ENCODE measurements around the gene APMAP.

The APMAP gene

DNA sequence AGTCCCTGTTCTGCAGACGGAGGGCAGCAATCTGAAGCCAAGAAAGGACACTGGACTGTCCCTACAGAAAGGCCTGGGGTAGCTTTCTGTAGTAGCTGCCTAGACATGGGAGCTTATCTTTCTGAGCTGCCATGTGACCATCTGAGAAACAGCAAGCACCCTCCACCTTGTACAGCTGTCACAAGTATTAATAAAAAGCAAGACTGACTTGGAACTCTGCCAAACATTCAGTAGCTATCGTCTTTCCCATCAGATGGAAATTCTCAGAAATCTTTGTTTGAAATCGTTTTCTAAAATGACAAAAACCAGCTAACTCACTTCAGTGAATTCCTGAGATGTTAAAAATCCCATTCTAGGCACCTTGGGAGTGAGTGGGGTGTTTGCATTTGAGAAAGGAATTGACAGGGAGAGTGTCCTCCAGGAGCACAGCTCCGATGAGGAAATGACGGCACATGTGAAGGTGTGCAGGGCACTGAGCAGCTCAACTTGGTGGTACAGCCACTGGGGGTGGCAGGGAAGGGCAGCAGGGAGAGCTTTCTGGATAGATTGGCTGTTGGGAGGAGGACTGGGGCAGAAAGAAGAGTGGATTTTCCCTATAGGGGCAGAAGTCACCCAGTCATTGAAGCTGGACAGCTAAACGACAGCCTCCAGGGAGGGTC lies 40.8 kb upstream of the APMAP start:
- TF ChIP-seq TAF1 (IDR thresholded peaks at IDR 0.05; ENCODE audit: borderline replicate concordance, insufficient read depth, low read length) (no peak), SIN3A (IDR thresholded peaks at IDR 0.05; ENCODE audit: borderline replicate concordance, insufficient read depth, low read length) (no peak), FOXP2 (optimal IDR thresholded peaks at IDR 0.05; ENCODE audit: borderline replicate concordance, extremely low read depth, extremely low read length, insufficient read depth) (no peak)
- TF ChIP-seq, protein P1, sequence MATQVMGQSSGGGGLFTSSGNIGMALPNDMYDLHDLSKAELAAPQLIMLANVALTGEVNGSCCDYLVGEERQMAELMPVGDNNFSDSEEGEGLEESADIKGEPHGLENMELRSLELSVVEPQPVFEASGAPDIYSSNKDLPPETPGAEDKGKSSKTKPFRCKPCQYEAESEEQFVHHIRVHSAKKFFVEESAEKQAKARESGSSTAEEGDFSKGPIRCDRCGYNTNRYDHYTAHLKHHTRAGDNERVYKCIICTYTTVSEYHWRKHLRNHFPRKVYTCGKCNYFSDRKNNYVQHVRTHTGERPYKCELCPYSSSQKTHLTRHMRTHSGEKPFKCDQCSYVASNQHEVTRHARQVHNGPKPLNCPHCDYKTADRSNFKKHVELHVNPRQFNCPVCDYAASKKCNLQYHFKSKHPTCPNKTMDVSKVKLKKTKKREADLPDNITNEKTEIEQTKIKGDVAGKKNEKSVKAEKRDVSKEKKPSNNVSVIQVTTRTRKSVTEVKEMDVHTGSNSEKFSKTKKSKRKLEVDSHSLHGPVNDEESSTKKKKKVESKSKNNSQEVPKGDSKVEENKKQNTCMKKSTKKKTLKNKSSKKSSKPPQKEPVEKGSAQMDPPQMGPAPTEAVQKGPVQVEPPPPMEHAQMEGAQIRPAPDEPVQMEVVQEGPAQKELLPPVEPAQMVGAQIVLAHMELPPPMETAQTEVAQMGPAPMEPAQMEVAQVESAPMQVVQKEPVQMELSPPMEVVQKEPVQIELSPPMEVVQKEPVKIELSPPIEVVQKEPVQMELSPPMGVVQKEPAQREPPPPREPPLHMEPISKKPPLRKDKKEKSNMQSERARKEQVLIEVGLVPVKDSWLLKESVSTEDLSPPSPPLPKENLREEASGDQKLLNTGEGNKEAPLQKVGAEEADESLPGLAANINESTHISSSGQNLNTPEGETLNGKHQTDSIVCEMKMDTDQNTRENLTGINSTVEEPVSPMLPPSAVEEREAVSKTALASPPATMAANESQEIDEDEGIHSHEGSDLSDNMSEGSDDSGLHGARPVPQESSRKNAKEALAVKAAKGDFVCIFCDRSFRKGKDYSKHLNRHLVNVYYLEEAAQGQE (IDR thresholded peaks at IDR 0.05; ENCODE audit: insufficient read depth in 1 of 2, low read depth in 2 of 2, low read length in 2 of 2) = no peak

DNA sequence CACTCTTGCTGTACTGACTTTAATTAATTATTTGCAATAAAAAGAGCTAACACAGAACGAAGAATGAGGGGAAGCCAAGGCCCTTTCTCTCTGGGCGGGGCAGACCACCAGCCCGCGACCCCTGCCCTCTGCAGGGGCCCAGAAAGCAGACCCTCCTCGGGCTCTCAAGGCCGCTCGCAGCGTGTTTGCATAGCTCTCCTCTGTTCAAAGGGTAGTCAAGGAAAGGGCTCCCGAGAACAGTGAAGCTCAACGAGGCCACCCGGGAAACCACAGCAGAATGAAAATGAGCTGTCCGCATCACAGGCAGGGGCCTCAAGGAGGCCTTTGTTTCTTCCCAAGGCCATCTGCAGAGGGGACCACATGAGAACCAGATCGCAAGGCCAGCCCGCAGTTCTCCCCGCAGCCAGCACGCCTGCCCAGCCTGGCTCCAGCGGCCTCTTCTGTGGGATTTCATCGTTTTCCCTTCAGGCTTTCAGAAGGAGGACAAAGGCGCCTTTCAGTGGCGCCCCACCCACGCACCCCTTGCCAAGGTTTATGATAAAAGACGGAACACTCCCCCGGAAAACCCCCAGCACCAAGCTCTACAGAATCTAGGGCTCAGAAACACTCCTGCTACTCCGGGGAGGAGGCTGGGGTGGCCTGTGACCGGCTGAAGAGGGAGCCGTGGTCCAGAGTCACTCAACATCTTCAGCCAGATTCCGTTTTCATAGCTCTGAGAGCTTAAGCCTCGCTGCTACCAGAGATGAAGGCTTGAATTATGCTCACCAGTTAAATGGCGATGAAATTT lies 40.1 kb upstream of the APMAP start:
- no peak for TF ChIP-seq POLR2AphosphoS5 (IDR thresholded peaks at IDR 0.05; ENCODE audit: low read depth, low read length)
- TF ChIP-seq, protein P1 (IDR thresholded peaks at IDR 0.05; ENCODE audit: insufficient read depth in 1 of 2, low read depth in 2 of 2, low read length in 2 of 2) = no peak
- no peak for TF ChIP-seq TAF1 (IDR thresholded peaks at IDR 0.05; ENCODE audit: borderline replicate concordance, insufficient read depth, low read length)
- TF ChIP-seq SIN3A (IDR thresholded peaks at IDR 0.05; ENCODE audit: borderline replicate concordance, insufficient read depth, low read length) = no peak
- no peak for TF ChIP-seq FOXP2 (optimal IDR thresholded peaks at IDR 0.05; ENCODE audit: borderline replicate concordance, extremely low read depth, extremely low read length, insufficient read depth)

DNA sequence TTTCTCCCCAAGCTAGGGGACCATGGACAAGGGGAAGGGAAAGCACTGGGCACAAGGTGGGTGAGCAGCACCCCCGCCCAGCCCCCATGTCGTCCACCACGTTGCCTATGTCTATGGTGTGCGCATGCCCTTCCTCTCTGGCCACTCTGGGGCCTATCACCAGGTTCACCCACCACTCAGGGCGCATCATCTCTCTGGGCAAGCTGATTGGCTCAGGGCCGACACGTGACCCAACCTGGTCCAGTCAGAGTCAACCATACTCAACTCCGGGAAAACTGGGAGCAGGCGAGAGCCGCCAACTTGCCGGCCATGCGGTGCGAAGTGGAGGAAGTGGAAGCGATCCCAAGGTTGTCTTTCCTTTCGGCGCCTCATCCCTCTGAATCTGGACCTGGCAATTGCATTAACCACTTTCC lies 39.5 kb upstream of the APMAP start:
- no peak for TF ChIP-seq SIN3A (IDR thresholded peaks at IDR 0.05; ENCODE audit: borderline replicate concordance, insufficient read depth, low read length)

DNA sequence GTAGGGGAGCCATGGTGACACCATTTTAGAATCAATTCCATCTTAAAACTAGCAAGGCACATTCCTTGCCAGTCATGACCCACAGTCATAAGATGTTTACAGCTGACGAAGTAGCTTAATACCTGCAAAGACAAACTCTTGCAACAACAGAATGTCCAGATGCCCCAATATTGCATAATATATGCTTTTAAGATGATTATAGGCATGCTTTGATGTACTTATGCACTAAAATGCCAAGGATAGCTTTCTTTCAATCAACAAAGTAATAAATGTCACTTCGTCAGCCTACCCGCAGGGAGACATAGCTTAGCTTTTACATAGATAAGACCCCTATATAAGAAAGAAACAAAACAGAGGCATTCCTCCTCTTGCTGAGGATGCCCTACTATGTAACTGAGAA lies 38.7 kb upstream of the APMAP start:
- no peak for TF ChIP-seq SIN3A (IDR thresholded peaks at IDR 0.05; ENCODE audit: borderline replicate concordance, insufficient read depth, low read length)
- TF ChIP-seq POLR2AphosphoS5 (IDR thresholded peaks at IDR 0.05; ENCODE audit: low read depth, low read length) = no peak
- no peak for TF ChIP-seq TAF1 (IDR thresholded peaks at IDR 0.05; ENCODE audit: borderline replicate concordance, insufficient read depth, low read length)
- no peak for TF ChIP-seq FOXP2 (optimal IDR thresholded peaks at IDR 0.05; ENCODE audit: borderline replicate concordance, extremely low read depth, extremely low read length, insufficient read depth)
- TF ChIP-seq, protein P1 (IDR thresholded peaks at IDR 0.05; ENCODE audit: insufficient read depth in 1 of 2, low read depth in 2 of 2, low read length in 2 of 2) = no peak

DNA sequence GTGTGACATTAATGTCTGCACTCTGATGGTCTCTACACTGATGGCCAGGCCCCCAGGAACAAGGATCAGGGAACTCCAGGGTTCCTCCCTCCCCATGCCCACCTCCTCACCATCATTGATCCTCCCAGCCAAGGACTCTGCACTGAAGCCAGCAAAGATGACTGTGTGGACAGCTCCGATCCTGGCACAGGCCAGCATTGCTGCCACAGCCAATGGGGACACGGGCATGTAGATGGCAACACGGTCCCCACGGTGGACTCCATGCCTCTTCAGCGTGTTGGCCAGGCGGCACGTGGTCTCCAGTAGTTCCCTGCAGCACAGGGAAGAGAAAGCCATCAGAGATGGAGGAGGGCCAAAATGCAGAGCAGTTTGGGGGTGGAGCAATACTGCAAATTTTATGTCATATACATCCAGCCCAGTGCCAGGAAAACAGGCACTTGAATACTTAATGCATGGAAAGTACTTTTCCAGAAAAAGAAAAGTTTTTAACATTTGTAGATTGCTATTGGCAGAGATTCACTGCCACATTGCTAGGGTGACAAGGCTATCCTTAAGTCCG lies 38.2 kb upstream of the APMAP start:
- TF ChIP-seq, protein P1 (IDR thresholded peaks at IDR 0.05; ENCODE audit: insufficient read depth in 1 of 2, low read depth in 2 of 2, low read length in 2 of 2) = no peak
- TF ChIP-seq TAF1 (IDR thresholded peaks at IDR 0.05; ENCODE audit: borderline replicate concordance, insufficient read depth, low read length) = no peak
- TF ChIP-seq SIN3A (IDR thresholded peaks at IDR 0.05; ENCODE audit: borderline replicate concordance, insufficient read depth, low read length) = no peak
- no peak for TF ChIP-seq POLR2AphosphoS5 (IDR thresholded peaks at IDR 0.05; ENCODE audit: low read depth, low read length)
- TF ChIP-seq FOXP2 (optimal IDR thresholded peaks at IDR 0.05; ENCODE audit: borderline replicate concordance, extremely low read depth, extremely low read length, insufficient read depth) = no peak

Data from PFSK-1 (cell line).